Activated naive CD8-positive, alpha-beta T cell treated with anti-CD3 and anti-CD28 coated beads, Interleukin-2, amount 50 U/mL, for 24 hours (primary cell): ENCODE results near the gene SHANK1.
A peak's percentile ranks its signal among the peaks of the same experiment; 100 is the strongest.

ENCODE experiments used
- ATAC-seq: fragments of 150-1000 bp; cut with Tn5 transposase; one replicate; pipeline ENCODE4 v1.10.0; 2021
- DNase-seq: peaks from one replicate; pipeline ENCODE4 v3.0.0; 2021
- H3K27ac Mint-ChIP-seq: one replicate; pipeline ENCODE4 v1.8.0; 2021; ENCODE audit warnings: mild to moderate bottlenecking, mixed read lengths
- H3K27me3 Mint-ChIP-seq: one replicate; pipeline ENCODE4 v1.8.0; 2021; ENCODE audit warnings: mixed read lengths
- H3K36me3 Mint-ChIP-seq: one replicate; pipeline ENCODE4 v1.8.0; 2021; ENCODE audit warnings: low read depth, mixed read lengths
- H3K4me1 Mint-ChIP-seq: one replicate; pipeline ENCODE4 v1.8.0; 2021; ENCODE audit warnings: mixed read lengths
- H3K4me3 Mint-ChIP-seq: one replicate; pipeline ENCODE4 v1.8.0; 2021; ENCODE audit warnings: mild to moderate bottlenecking, moderate library complexity, mixed read lengths
- H3K9me3 Mint-ChIP-seq: one replicate; pipeline ENCODE4 v1.8.0; 2021; ENCODE audit warnings: mixed read lengths

The SHANK1 gene

GRCh38 chr19:50743537-50743936 lies 23.9 kb upstream of the SHANK1 start:
- H3K27me3 Mint-ChIP-seq = peaks cover 31% of the 10 kb centered on the region
- DNase-seq (no peak), ATAC-seq (no peak)
- H3K4me1 Mint-ChIP-seq = no peaks in the 10 kb centered on the region
- H3K27ac Mint-ChIP-seq = no peak overlapping the region
- no peak overlapping the region for H3K4me3 Mint-ChIP-seq
- H3K36me3 Mint-ChIP-seq = no peaks in the 10 kb centered on the region
- no peaks in the 10 kb centered on the region for H3K9me3 Mint-ChIP-seq

GRCh38 chr19:50741179-50741933 lies 21.8 kb upstream of the SHANK1 start:
- Mint-ChIP-seq H3K4me1 (no peaks in the 10 kb centered on the region), H3K27ac (no peak overlapping the region), H3K9me3 (no peaks in the 10 kb centered on the region), H3K27me3 (peaks cover 36% of the 10 kb centered on the region), H3K36me3 (no peaks in the 10 kb centered on the region), H3K4me3 (no peak overlapping the region)
- ATAC-seq (no peak), DNase-seq (no peak)

- H3K4me3 Mint-ChIP-seq = no peak overlapping the region
- no peak for ATAC-seq
- peaks cover 41% of the 10 kb centered on the region for H3K27me3 Mint-ChIP-seq
- no peak for DNase-seq
- no peaks in the 10 kb centered on the region for H3K4me1 Mint-ChIP-seq
- no peaks in the 10 kb centered on the region for H3K9me3 Mint-ChIP-seq
- H3K36me3 Mint-ChIP-seq = no peaks in the 10 kb centered on the region
- H3K27ac Mint-ChIP-seq = no peak overlapping the region
Measured at GRCh38 chr19:50739914-50740426, 20.4 kb upstream of the SHANK1 start.

GRCh38 chr19:50739132-50739913 lies 19.7 kb upstream of the SHANK1 start:
- H3K36me3 Mint-ChIP-seq = no peaks in the 10 kb centered on the region
- no peaks in the 10 kb centered on the region for H3K9me3 Mint-ChIP-seq
- DNase-seq = no peak
- peaks cover 39% of the 10 kb centered on the region for H3K27me3 Mint-ChIP-seq
- H3K4me3 Mint-ChIP-seq = no peak overlapping the region
- ATAC-seq = no peak
- H3K27ac Mint-ChIP-seq = no peak overlapping the region
- H3K4me1 Mint-ChIP-seq = no peaks in the 10 kb centered on the region

GRCh38 chr19:50736338-50736737 lies 16.7 kb upstream of the SHANK1 start:
- ATAC-seq = no peak
- H3K4me3 Mint-ChIP-seq = no peak overlapping the region
- no peak for DNase-seq
- no peaks in the 10 kb centered on the region for H3K36me3 Mint-ChIP-seq
- no peaks in the 10 kb centered on the region for H3K4me1 Mint-ChIP-seq
- peaks cover 37% of the 10 kb centered on the region for H3K27me3 Mint-ChIP-seq
- H3K9me3 Mint-ChIP-seq = no peaks in the 10 kb centered on the region
- no peak overlapping the region for H3K27ac Mint-ChIP-seq

GRCh38 chr19:50735869-50736268 lies 16.3 kb upstream of the SHANK1 start:
- Mint-ChIP-seq H3K4me1 (no peaks in the 10 kb centered on the region), H3K27ac (no peak overlapping the region), H3K4me3 (no peak overlapping the region), H3K9me3 (no peaks in the 10 kb centered on the region), H3K27me3 (peaks cover 36% of the 10 kb centered on the region), H3K36me3 (no peaks in the 10 kb centered on the region)
- DNase-seq (no peak), ATAC-seq (no peak)

GRCh38 chr19:50729894-50730293 lies 10.3 kb upstream of the SHANK1 start:
- H3K4me3 Mint-ChIP-seq = no peak overlapping the region
- no peaks in the 10 kb centered on the region for H3K9me3 Mint-ChIP-seq

GRCh38 chr19:50728084-50728737 lies 8.6 kb upstream of the SHANK1 start:
- peaks cover 17% of the 10 kb centered on the region for H3K27me3 Mint-ChIP-seq
- no peaks in the 10 kb centered on the region for H3K9me3 Mint-ChIP-seq
- DNase-seq (peak; percentile 92), ATAC-seq (peak; percentile 75)
- peaks cover 8% of the 10 kb centered on the region for H3K36me3 Mint-ChIP-seq
- H3K27ac Mint-ChIP-seq = peak overlapping the region; percentile 87
- peak overlapping the region; percentile 70 for H3K4me3 Mint-ChIP-seq
- peaks cover 31% of the 10 kb centered on the region for H3K4me1 Mint-ChIP-seq

More at GRCh38 chr19:50729894-50730293, 10.3 kb upstream of the SHANK1 start:
- Mint-ChIP-seq H3K36me3 (peaks cover 8% of the 10 kb centered on the region), H3K27me3 (peaks cover 12% of the 10 kb centered on the region), H3K4me1 (peaks cover 28% of the 10 kb centered on the region), H3K27ac (no peak overlapping the region)
- DNase-seq (no peak), ATAC-seq (no peak)

- peaks cover 33% of the 10 kb centered on the region for H3K4me1 Mint-ChIP-seq
- peak overlapping the region; percentile 81 for H3K27ac Mint-ChIP-seq
- DNase-seq (no peak), ATAC-seq (no peak)
- peaks cover 8% of the 10 kb centered on the region for H3K36me3 Mint-ChIP-seq
- peak overlapping the region; percentile 84 for H3K4me3 Mint-ChIP-seq
- peaks cover 33% of the 10 kb centered on the region for H3K27me3 Mint-ChIP-seq
- H3K9me3 Mint-ChIP-seq = no peaks in the 10 kb centered on the region
Measured at GRCh38 chr19:50725911-50726230, 6.3 kb upstream of the SHANK1 start.

- Mint-ChIP-seq H3K4me3 (peak overlapping the region; percentile 84), H3K27ac (peak overlapping the region; percentile 81), H3K9me3 (no peaks in the 10 kb centered on the region), H3K4me1 (peaks cover 36% of the 10 kb centered on the region), H3K27me3 (peaks cover 38% of the 10 kb centered on the region), H3K36me3 (peaks cover 8% of the 10 kb centered on the region)
- DNase-seq = no peak
- peak; percentile 44 for ATAC-seq
Measured at GRCh38 chr19:50725218-50725910, 5.8 kb upstream of the SHANK1 start.

GRCh38 chr19:50724522-50725217 lies 5.1 kb upstream of the SHANK1 start:
- Mint-ChIP-seq H3K36me3 (peaks cover 8% of the 10 kb centered on the region), H3K4me1 (peaks cover 37% of the 10 kb centered on the region), H3K27ac (peak overlapping the region; percentile 81), H3K4me3 (peak overlapping the region; percentile 84), H3K9me3 (no peaks in the 10 kb centered on the region), H3K27me3 (peaks cover 40% of the 10 kb centered on the region)
- ATAC-seq (peak; percentile 78), DNase-seq (peak; percentile 98)

GRCh38 chr19:50723735-50724521 lies 4.3 kb upstream of the SHANK1 start:
- DNase-seq (no peak), ATAC-seq (no peak)
- Mint-ChIP-seq H3K9me3 (no peaks in the 10 kb centered on the region), H3K27ac (peak overlapping the region; percentile 55), H3K4me3 (peak overlapping the region; percentile 84), H3K4me1 (peaks cover 37% of the 10 kb centered on the region), H3K27me3 (peaks cover 38% of the 10 kb centered on the region), H3K36me3 (peaks cover 8% of the 10 kb centered on the region)

- no peak for DNase-seq
- no peaks in the 10 kb centered on the region for H3K9me3 Mint-ChIP-seq
Measured at GRCh38 chr19:50723069-50723468, 3.5 kb upstream of the SHANK1 start, which contains the start of gene CLEC11A. Gene CLEC11A (plus strand): TSS chr19:50723364. CDS start chr19:50723526, 162 bp downstream.

More at GRCh38 chr19:50723069-50723468, 3.5 kb upstream of the SHANK1 start, which contains the start of gene CLEC11A:
- ATAC-seq = no peak
- H3K4me3 Mint-ChIP-seq = peak within 1 kb of the TSS; percentile 84
- peaks cover 8% of the 10 kb centered on the region for H3K36me3 Mint-ChIP-seq
- H3K4me1 Mint-ChIP-seq = peaks cover 32% of the 10 kb centered on the region
- peaks cover 38% of the 10 kb centered on the region for H3K27me3 Mint-ChIP-seq
- H3K27ac Mint-ChIP-seq = no peak within 1 kb of the TSS
